Natural killer cell (primary cell): ENCODE results near the gene AOPEP. TPM values are rescaled to one million over a fixed set of nuclear protein-coding genes. Genes with fewer than 3 reads are reported as not detected.

Source experiments
- ATAC-seq, 3 donors: fragments of 150-1000 bp in 2 of 3; fragments of 200-7000 bp in 1 of 3; cut with Tn5 transposase; 1 replicate in 1 of 3; 2 replicates in 2 of 3; pipeline ENCODE4 v1.10.0; 2021; ENCODE audit warnings: mild to moderate bottlenecking in 2 of 3, moderate library complexity in 2 of 3
- DNase-seq, 2 donors: peaks; one replicate each; pipeline versions ENCODE4 v3.0.0 to v3.0.0-alpha.2; 2013 to 2021; ENCODE audit warnings: mixed read lengths in 1 of 2
- H3K27ac ChIP-seq: one replicate; pipeline ENCODE4 v1.5.1; 2013; ENCODE audit warnings: mild to moderate bottlenecking, low read length
- H3K27me3 ChIP-seq: one replicate; pipeline ENCODE4 v1.6.1; 2013; ENCODE audit warnings: low read length; ENCODE audit not compliant: control insufficient read depth, insufficient read depth
- H3K36me3 ChIP-seq: one replicate; pipeline ENCODE4 v1.6.1; 2013; ENCODE audit warnings: low read length; ENCODE audit not compliant: control insufficient read depth, insufficient read depth
- H3K4me1 ChIP-seq: one replicate; pipeline ENCODE4 v1.6.1; 2013; ENCODE audit warnings: low read length; ENCODE audit not compliant: control insufficient read depth, insufficient read depth
- H3K4me3 ChIP-seq: one replicate; pipeline ENCODE4 v1.5.1; 2013; ENCODE audit warnings: low read length
- H3K9me3 ChIP-seq: one replicate; pipeline ENCODE4 v1.6.1; 2013; ENCODE audit warnings: low read length; ENCODE audit not compliant: control insufficient read depth, insufficient read depth
- H3K27ac Mint-ChIP-seq, 2 donors: one replicate each; pipeline ENCODE4 v1.8.0; 2022; ENCODE audit warnings: mild to moderate bottlenecking in 2 of 2, mixed read lengths in 2 of 2, moderate library complexity in 1 of 2
- H3K27me3 Mint-ChIP-seq, 2 donors: one replicate each; pipeline ENCODE4 v1.8.0; 2022; ENCODE audit warnings: low read depth in 2 of 2, mixed read lengths in 2 of 2
- H3K36me3 Mint-ChIP-seq: one replicate; pipeline ENCODE4 v1.8.0; 2022; ENCODE audit warnings: mixed read lengths
- H3K4me1 Mint-ChIP-seq, 2 donors: one replicate each; pipeline ENCODE4 v1.8.0; 2022; ENCODE audit warnings: mixed read lengths in 2 of 2
- H3K4me3 Mint-ChIP-seq: one replicate; pipeline ENCODE4 v1.8.0; 2022; ENCODE audit warnings: mild to moderate bottlenecking, moderate library complexity, mixed read lengths
- H3K9me3 Mint-ChIP-seq, 2 donors: one replicate each; pipeline ENCODE4 v1.8.0; 2022; ENCODE audit warnings: mixed read lengths in 2 of 2
- WGBS: methylation state at CpG from one replicate; pipeline ENCODE4 v1.1.7; 2013; ENCODE audit warnings: missing lambda C conversion rate; ENCODE audit not compliant: insufficient coverage; 5-methylcytosine and 5-hydroxymethylcytosine counted together
- intact Hi-C: fragments of 100-400 bp; cut with micrococcal nuclease; formaldehyde crosslinking; loops from one replicate; pipeline ENCODE4 v1.14.2; 2022
- total RNA-seq, 4 donors: library from RNA; stranded (reverse); fragments of 120-200 nt in 1 of 4; gene quantifications; one replicate each; pipeline versions ENCODE4 v1.2.3 to v1.2.4, GENCODE V29; 2013 to 2022
- TF ChIP-seq, protein P1 (sequence below): fragments of 200-600 bp; IDR thresholded peaks from one replicate; pipeline ENCODE4 v1.8.0; 2022; ENCODE audit warnings: antibody characterized with exemption

The AOPEP gene
- total RNA-seq, 3 donors from 2014 or later (not counting 1 experiment from before 2014, with no cell fraction given) = 20.1 to 22.6 (median 20.6) TPM

DNA sequence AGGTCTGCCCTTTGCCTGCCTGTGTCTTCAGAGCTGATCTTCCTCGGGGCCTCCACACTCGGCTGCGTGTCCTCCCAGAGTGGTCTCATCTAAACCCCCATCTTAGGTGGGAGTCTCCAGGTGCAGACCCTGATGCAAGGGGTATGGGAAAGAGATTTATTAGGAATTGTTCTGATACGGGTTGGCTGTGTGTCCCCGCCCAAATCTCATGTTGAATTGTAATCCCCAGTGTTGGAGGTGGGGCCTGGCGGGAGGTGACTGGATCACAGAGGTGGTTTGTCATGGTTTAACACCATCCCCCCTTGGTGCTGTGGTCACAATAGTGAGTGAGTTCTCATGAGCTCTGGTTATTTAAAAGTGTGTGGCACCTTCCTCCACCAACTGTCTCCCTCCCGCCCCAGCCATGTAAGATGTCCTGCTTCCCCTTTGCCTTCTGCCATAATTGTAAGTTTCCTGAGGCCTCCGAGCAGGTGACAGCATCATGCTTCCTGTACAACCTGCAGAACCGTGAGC lies 208.4 kb downstream of the AOPEP start:
- no peaks in the 10 kb centered on the region for H3K36me3 ChIP-seq
- no peaks in the 10 kb centered on the region for H3K27me3 Mint-ChIP-seq
- no peak overlapping the region for H3K27ac ChIP-seq
- WGBS = 86% methylated on average over 8 of the region's 9 CpGs
- TF ChIP-seq, protein P1, sequence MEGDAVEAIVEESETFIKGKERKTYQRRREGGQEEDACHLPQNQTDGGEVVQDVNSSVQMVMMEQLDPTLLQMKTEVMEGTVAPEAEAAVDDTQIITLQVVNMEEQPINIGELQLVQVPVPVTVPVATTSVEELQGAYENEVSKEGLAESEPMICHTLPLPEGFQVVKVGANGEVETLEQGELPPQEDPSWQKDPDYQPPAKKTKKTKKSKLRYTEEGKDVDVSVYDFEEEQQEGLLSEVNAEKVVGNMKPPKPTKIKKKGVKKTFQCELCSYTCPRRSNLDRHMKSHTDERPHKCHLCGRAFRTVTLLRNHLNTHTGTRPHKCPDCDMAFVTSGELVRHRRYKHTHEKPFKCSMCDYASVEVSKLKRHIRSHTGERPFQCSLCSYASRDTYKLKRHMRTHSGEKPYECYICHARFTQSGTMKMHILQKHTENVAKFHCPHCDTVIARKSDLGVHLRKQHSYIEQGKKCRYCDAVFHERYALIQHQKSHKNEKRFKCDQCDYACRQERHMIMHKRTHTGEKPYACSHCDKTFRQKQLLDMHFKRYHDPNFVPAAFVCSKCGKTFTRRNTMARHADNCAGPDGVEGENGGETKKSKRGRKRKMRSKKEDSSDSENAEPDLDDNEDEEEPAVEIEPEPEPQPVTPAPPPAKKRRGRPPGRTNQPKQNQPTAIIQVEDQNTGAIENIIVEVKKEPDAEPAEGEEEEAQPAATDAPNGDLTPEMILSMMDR = no peak
- H3K4me3 ChIP-seq = no peak overlapping the region
- H3K27ac Mint-ChIP-seq = peak overlapping the region; percentile 21 to 35
- no peaks in the 10 kb centered on the region for H3K36me3 Mint-ChIP-seq
- no peaks in the 10 kb centered on the region for H3K9me3 ChIP-seq
- ATAC-seq (peak in 2 of 3 donors; percentile 70 to 73), DNase-seq (peak in 1 of 2 donors; percentile 19)
- H3K4me1 Mint-ChIP-seq = peaks cover 27 to 28% of the 10 kb centered on the region in 2 donors
- H3K4me1 ChIP-seq = peaks cover 10% of the 10 kb centered on the region
- no peaks in the 10 kb centered on the region for H3K9me3 Mint-ChIP-seq
- no peaks in the 10 kb centered on the region for H3K27me3 ChIP-seq
- intact Hi-C loops = no loop called here
- no peak overlapping the region for H3K4me3 Mint-ChIP-seq

DNA sequence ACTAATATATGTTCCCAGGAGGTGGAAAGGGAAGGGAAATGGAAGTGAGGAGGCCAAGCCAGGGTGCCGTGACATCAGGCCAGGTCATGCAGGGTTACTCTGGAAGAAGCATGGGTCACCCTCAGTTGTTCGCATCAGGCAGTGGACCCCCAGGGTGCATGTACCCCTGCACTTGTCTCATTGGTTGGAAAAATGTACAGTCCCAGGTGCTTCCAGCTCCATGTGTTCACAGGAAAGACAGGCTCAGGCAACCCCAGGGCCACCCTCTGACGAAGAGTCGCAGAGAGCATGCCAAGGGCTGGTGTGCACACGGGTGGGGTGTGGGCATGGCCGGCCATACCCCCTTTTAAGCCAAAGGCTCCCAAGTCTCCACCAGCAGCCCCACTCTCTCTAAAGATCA lies 208.9 kb downstream of the AOPEP start:
- Mint-ChIP-seq H3K27ac (peak overlapping the region in 1 of 2 donors; percentile 35), H3K27me3 (no peaks in the 10 kb centered on the region), H3K9me3 (no peaks in the 10 kb centered on the region), H3K36me3 (no peaks in the 10 kb centered on the region), H3K4me3 (no peak overlapping the region), H3K4me1 (peaks cover 24 to 28% of the 10 kb centered on the region in 2 donors)
- Histone ChIP-seq H3K27me3 (no peaks in the 10 kb centered on the region), H3K4me3 (no peak overlapping the region), H3K9me3 (no peaks in the 10 kb centered on the region), H3K27ac (no peak overlapping the region), H3K4me1 (peaks cover 10% of the 10 kb centered on the region), H3K36me3 (no peaks in the 10 kb centered on the region)
- WGBS = 93% methylated on average over 6 of the region's 6 CpGs
- TF ChIP-seq, protein P1 = no peak
- intact Hi-C loops = no loop called here
- ATAC-seq (no peak), DNase-seq (no peak)

DNA sequence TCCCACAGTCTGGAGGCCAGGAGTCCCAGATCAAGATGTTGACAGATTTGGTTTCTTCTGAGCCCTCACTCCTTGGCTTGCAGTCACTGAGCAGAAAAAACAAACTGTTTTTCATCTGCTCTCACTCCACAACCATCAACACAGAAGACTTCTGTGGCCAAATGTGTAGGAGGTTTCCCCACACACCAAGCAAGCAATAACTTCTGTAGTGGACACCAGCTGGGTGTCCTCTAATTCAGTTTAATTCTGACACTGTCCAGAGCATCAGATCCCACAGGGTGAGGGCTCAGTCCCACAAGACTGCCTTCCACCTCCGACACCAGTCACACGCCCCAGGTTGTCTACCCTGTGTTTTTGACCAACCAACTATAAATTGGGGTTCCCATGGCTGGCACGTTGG lies 209.9 kb downstream of the AOPEP start:
- H3K4me3 ChIP-seq = no peak overlapping the region
- intact Hi-C loops = no loop called here
- no peaks in the 10 kb centered on the region for H3K36me3 Mint-ChIP-seq
- H3K27ac Mint-ChIP-seq = peak overlapping the region in 1 of 2 donors; percentile 35
- peaks cover 27 to 31% of the 10 kb centered on the region in 2 donors for H3K4me1 Mint-ChIP-seq
- no peak for ATAC-seq
- no peaks in the 10 kb centered on the region for H3K27me3 Mint-ChIP-seq
- H3K4me1 ChIP-seq = peaks cover 10% of the 10 kb centered on the region
- 100% methylated on average over 2 of the region's 3 CpGs for WGBS
- H3K27ac ChIP-seq = no peak overlapping the region
- no peaks in the 10 kb centered on the region for H3K36me3 ChIP-seq
- DNase-seq = no peak
- H3K4me3 Mint-ChIP-seq = no peak overlapping the region
- no peaks in the 10 kb centered on the region for H3K9me3 Mint-ChIP-seq
- no peaks in the 10 kb centered on the region for H3K9me3 ChIP-seq
- TF ChIP-seq, protein P1 = no peak
- no peaks in the 10 kb centered on the region for H3K27me3 ChIP-seq
